ENCODE results near the gene SIT1.

GRCh38 chr9:35667939-35668338, 17.2 kb upstream of the SIT1 start:
- TF ChIP-seq CTCF (IDR thresholded peaks at IDR 0.05; ENCODE audit: insufficient read depth, low read depth, low read length) (no peak), EZH2 (IDR thresholded peaks at IDR 0.05; ENCODE audit: insufficient read depth, low read length) (no peak)

All from astrocyte (in vitro differentiated cells and primary cell).